ENCODE data around the gene RORC. TPM values are rescaled to one million over a fixed set of nuclear protein-coding genes. Genes with fewer than 3 reads are reported as not detected.

The RORC gene
- total RNA-seq, 1 experiment from 2014 or later = 1.3 TPM

GRCh38 chr1:151858030-151858746 is 26.6 kb upstream of the RORC start (continued):
- TF ChIP-seq CBX3 (IDR thresholded peaks at IDR 0.05; ENCODE audit: low read depth) (no peak), SRF (IDR thresholded peaks at IDR 0.05; ENCODE audit: low read depth) (no peak), ZBTB33 (IDR thresholded peaks at IDR 0.05; ENCODE audit: extremely low read depth, insufficient replicate concordance, low read length) (no peak), SIN3A (IDR thresholded peaks at IDR 0.05; ENCODE audit: low read depth) (no peak), SP1 (IDR thresholded peaks at IDR 0.05; ENCODE audit: low read depth) (no peak), EGR1 (IDR thresholded peaks at IDR 0.05; ENCODE audit: low read depth) (no peak)

- no peak overlapping the region for H3K27ac ChIP-seq (ENCODE audit: low read depth, low read length)
- no peaks in the 10 kb centered on the region for H3K9me2 ChIP-seq (ENCODE audit: insufficient read depth)
- ChIA-PET CTCF (no interaction called here), POLR2A (no interaction called here), RAD21 (ENCODE audit: low non-redundant PET in 1 of 2, low total read pairs in 2 of 2, uncharacterized antibody in 2 of 2, unreplicated experiment in 2 of 2) (no interaction called here)
- ATAC-seq (no peak), DNase-seq (ENCODE audit: low read depth, low spot score) (no peak)
- H3K36me3 ChIP-seq (ENCODE audit: control insufficient read depth in 1 of 2, insufficient read depth in 2 of 2, low read length in 2 of 2) = no peaks in the 10 kb centered on the region
- no peak overlapping the region for H2AFZ ChIP-seq (ENCODE audit: low read depth, low read length, poor library complexity, severe bottlenecking)
- H3K4me1 ChIP-seq (ENCODE audit: control insufficient read depth in 1 of 2, insufficient read depth in 2 of 2, low read length in 2 of 2) = no peaks in the 10 kb centered on the region
- H4K20me1 ChIP-seq (ENCODE audit: insufficient read depth) = no peaks in the 10 kb centered on the region
- BruUV-seq (replicated peaks) = no TSS peak
- no peak overlapping the region for H3K4me3 ChIP-seq (replicated peaks in 1 of 2; ENCODE audit: low read depth in 1 of 2, low read length in 2 of 2)
- intact Hi-C loops (cut with micrococcal nuclease) = no loop called here
- H3K9me3 ChIP-seq (ENCODE audit: control insufficient read depth in 1 of 2, insufficient read depth in 1 of 2, low read depth in 1 of 2, low read length in 2 of 2) = no peaks in the 10 kb centered on the region
- no peaks in the 10 kb centered on the region for H3K79me2 ChIP-seq (ENCODE audit: insufficient read depth, low read length)
- H3K4me2 ChIP-seq (ENCODE audit: low read length) = no peak overlapping the region
- H3K27me3 ChIP-seq (ENCODE audit: insufficient read depth, low read length) = peaks cover 6% of the 10 kb centered on the region; the same call in 1 of the 2 replicates
- no peak overlapping the region for H3K9ac ChIP-seq (ENCODE audit: low read length)
- TF ChIP-seq YY1 (IDR thresholded peaks at IDR 0.05; ENCODE audit: extremely low read depth, insufficient replicate concordance, low read depth, low read length) (no peak), ZBTB33 (IDR thresholded peaks at IDR 0.05; ENCODE audit: extremely low read depth, insufficient replicate concordance, low read length) (no peak), SP1 (IDR thresholded peaks at IDR 0.05; ENCODE audit: low read depth) (no peak), RAD21 (IDR thresholded peaks at IDR 0.05; ENCODE audit: low read depth) (no peak), CEBPB (IDR thresholded peaks at IDR 0.05; ENCODE audit: low read depth) (no peak), EGR1 (IDR thresholded peaks at IDR 0.05; ENCODE audit: low read depth) (no peak), ATF3 (IDR thresholded peaks at IDR 0.05) (no peak), EZH2 (IDR thresholded peaks at IDR 0.05) (no peak), FOSL1 (IDR thresholded peaks at IDR 0.05; ENCODE audit: low read depth) (no peak), SRF (IDR thresholded peaks at IDR 0.05; ENCODE audit: low read depth) (no peak), TCF7L2 (IDR thresholded peaks at IDR 0.05; ENCODE audit: borderline replicate concordance, extremely low read depth, insufficient read depth, insufficient read length) (no peak), REST (IDR thresholded peaks at IDR 0.05; ENCODE audit: low read depth) (no peak), ELF1 (IDR thresholded peaks at IDR 0.05; ENCODE audit: borderline replicate concordance, low read depth) (no peak), ZFX (IDR thresholded peaks at IDR 0.05) (no peak), POLR2AphosphoS5 (IDR thresholded peaks at IDR 0.05; ENCODE audit: low read depth, low read length) (no peak)
Observed at GRCh38 chr1:151855933-151856332, 24.3 kb upstream of the RORC start.
